HL-60/S4 treated with retinoic acid at 250 ng/mL for 4 days and 3 days (cell line): ENCODE data around the gene PDE4B.
"Not testable (repeated sequence)": the region's sequence is repeated elsewhere in the genome, so short reads cannot be mapped to it uniquely, and the experiment has no call there.

Source experiments
- in situ Hi-C: fragments of 300-500 bp; cut with MboI; formaldehyde crosslinking; loops from 2 replicates; pipeline ENCODE4 v1.7.0; 2022; ENCODE audit warnings: low sequenced_read_pairs

PDE4B gene

GRCh38 chr1:66108624-66109023, 315.9 kb downstream of the PDE4B start:
- in situ Hi-C loops = no loop called here

- in situ Hi-C loops = no loop called here
Measured at GRCh38 chr1:66112744-66113400, 320.2 kb downstream of the PDE4B start.

DNA sequence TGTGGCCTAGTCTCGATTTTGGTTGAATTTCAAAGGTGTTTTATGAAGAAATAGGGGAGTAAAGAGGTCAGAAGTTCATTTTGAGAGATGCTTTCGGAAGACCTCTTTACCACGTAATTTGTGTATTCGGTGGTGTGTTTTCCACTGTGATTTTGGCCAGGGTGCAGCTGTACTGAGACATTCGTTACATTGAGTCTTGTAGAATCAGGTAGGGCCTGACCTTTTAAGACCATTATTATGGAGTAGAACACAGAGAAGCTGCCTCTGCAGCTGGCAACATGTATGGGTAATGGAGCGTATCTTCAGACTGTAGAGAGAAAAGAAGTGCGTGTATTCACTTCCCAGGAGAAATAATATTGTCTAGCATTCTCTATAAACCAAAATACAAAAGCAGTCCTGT, 326.5 kb downstream of the PDE4B start:
- in situ Hi-C loops = no loop called here

GRCh38 chr1:66124670-66125069, 332.0 kb downstream of the PDE4B start:
- in situ Hi-C loops = no loop called here

DNA sequence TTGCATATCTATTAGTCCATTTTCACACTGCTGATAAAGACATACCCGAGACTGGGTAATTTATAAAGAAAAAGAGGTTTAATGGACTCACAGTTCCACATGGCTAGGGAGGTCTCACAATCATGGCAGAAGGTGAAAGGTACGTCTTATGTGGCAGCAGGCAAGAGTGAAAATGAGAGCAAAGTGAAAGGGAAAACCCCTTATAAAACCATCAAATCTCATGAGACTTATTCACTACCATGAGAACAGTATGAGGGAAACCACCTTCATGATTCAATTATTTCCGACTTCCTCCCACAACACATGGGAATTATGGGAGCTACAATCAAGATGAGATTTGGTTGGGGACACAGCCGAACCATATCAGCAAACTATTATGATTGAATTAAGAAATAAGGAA, 335.9 kb downstream of the PDE4B start:
- in situ Hi-C loops = not testable (repeated sequence)

DNA sequence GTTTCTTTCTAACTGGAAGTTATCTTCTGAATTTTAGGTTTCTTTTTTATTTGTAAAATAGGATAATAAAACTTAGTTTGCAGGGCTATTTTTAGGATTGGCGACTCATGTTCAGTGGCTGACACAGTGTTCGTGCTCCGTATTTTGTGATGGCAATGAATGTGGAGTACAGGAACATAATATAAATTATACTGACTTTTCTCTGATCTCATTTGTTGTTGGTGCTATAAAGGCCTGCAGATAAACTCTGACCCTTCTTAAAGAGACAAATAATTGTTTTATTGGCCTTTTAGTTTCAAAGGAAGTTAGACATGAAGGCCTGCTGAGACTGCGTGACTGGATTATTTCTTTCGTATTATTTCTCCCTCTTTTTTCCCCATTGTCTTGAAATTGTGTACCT, 339.6 kb downstream of the PDE4B start:
- in situ Hi-C loops = no loop called here

GRCh38 chr1:66134004-66134403, 341.3 kb downstream of the PDE4B start:
- in situ Hi-C loops = no loop called here

- in situ Hi-C loops = no loop called here
Measured at GRCh38 chr1:66135161-66135560, 342.5 kb downstream of the PDE4B start.

DNA sequence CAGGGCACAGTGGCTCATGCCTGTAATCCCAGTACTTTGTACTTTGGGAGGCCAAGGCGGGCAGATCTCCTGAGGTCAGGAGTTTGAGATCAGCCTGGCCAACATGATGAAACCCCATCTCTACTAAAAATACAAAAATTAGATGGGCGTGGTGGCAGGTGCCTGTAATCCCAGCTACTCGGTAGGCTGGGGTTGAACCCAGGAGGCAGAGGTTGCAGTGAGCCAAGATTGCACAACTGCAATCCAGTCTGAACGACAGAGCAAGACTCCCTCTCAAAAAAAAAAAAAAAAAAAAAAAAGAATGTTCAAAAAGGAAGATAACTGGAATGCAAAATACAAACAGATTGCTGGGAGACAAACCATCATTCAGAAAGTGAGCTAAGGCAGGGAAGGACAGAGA, 343.7 kb downstream of the PDE4B start:
- in situ Hi-C loops = not testable (repeated sequence)

DNA sequence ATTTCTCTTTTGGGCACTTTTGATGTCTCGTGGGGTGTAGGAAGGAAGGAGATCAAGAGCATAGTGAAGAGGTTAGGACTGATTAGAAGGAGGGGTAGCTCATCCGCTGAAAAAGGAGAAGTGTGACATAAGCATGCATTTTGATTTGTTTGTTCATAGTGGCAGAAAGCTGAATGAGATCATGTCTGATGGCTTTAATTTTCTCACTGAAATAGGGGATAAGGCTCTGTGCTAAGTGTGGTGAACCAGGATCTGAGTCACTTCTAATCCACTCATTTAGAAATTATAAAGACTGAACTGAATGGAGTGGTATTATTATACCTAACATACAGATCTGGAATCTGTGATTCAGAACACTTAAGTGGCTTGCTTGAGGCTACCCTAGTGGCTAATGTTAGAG, 344.5 kb downstream of the PDE4B start:
- in situ Hi-C loops = no loop called here

GRCh38 chr1:66138613-66139012, 345.9 kb downstream of the PDE4B start:
- in situ Hi-C loops = no loop called here

DNA sequence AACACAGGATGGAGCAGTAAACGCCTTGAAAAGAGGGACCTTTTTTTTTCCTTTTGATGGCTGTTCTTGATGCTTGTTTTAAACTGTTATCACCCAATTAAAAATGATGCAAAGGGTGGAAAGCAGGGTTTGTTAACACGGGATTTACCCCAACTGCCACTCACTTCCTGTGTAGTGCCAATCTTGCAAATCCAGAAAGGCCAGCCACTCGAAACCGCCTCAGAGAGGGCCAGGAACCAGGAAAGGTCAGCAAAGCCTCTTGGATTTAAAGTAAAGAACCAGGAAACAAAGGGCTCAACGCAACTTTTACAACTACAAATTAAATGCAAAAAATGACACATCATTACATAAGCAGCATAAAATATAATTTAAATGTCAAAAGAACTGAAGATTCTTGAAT, 347.4 kb downstream of the PDE4B start:
- in situ Hi-C loops = no loop called here

DNA sequence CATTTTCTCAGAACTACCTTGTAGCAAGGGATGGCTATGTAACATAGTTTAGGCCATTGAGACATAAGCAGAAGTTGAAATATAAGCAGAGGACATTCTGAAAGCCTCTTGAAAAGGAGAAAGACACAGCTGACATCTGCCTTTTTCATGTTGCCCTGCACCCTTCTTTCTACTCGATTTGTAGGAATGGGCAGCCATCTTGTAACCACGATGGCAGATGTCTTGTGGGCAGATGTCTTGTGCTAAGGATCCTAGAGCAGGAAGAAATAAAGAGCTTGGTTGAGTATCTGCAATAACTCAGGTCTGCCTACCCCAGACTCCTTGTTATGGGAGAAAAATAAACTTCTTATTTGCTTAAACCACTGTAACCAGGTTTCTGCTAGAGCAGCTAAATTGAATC, 351.0 kb downstream of the PDE4B start:
- in situ Hi-C loops = no loop called here

GRCh38 chr1:66147226-66147835, 354.6 kb downstream of the PDE4B start:
- in situ Hi-C loops = no loop called here

DNA sequence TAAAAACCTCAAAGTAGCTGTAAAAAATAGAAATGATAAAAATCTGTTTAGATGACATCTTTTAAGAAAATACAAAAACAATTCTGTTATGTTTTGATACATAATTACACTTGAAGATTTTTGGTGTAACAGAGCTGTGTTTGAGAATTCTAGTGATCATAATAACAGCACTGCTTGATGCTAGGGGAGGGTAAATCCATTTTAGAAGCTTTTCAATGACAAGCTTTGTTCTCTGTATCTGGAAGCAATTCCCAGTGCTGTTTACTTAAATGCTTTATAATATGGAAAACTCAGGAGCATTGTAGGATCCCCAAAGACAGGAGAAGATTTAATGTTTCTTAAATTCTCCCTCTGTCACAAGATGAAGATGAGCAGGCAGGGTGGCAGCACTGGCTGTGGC, 359.3 kb downstream of the PDE4B start:
- in situ Hi-C loops = no loop called here

GRCh38 chr1:66154394-66154793, 361.7 kb downstream of the PDE4B start:
- in situ Hi-C loops = no loop called here

GRCh38 chr1:66156144-66156543, 363.4 kb downstream of the PDE4B start:
- in situ Hi-C loops = no loop called here

GRCh38 chr1:66159800-66160199, 367.1 kb downstream of the PDE4B start:
- in situ Hi-C loops = no loop called here

GRCh38 chr1:66160719-66161118, 368.0 kb downstream of the PDE4B start:
- in situ Hi-C loops = no loop called here

DNA sequence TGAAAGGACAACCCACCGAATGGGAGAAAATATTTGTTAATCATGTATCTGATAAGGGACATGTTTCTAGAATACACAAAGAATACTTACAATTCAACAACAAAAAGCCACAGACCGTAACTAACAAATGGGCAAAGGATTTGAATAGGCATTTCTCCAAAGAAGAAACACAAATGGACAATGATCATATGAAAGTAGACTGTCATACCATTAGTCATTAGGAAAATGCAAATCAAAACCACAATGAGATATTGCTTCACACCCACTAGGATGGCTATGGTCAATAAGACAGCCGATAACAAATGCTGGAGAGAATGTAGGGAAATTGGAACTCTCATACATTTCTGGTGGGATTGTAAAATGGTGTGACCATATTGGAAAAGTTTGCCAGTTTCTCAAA, 374.1 kb downstream of the PDE4B start:
- in situ Hi-C loops = no loop called here

DNA sequence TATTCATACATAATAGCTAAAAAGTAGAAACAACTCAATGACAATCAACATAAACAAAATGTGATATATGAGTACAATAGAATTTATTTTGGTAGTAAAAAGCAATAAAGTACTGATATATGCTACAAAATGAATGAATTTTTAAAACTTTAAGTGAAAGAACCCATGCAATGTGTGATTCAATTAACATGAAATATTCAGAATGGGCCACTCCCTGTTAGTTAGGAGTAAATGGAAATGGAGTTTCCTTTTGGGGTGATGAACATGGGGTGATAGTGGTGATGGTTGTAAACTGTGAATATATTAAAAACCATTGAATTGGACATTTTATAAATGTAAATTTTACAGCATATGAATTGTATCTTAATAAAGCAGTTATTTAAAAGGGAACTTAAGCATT, 374.6 kb downstream of the PDE4B start:
- in situ Hi-C loops = no loop called here

DNA sequence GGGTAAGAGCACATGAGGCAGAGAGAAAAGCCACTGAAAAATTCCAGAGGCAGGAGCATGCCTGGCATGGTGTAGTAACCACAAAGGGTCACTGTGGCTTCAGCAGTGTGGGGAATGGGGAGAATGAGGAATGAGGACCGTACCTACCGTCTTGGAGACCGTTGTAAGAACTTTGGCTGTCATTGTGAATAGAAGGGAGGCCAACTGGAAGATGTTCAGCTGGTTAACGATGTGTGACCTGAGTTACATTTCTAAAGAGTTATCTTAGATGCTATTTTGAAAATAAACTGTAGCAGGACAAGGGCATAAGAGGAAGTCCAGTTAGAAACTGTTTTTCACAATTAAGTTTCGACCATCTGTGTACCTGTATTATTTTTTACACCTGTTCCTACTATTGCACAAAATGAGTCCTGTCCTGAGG, 375.8 kb downstream of the PDE4B start:
- in situ Hi-C loops = no loop called here
